GM23248 (cell line): ENCODE results near the gene ZSCAN5B. TPM values are rescaled to one million over a fixed set of nuclear protein-coding genes. Genes with fewer than 3 reads are reported as not detected.
"Not testable (repeated sequence)": the region's sequence is repeated elsewhere in the genome, so short reads cannot be mapped to it uniquely, and the experiment has no call there.

Source experiments
- DNase-seq: peaks from one replicate; pipeline ENCODE4 v3.0.0-alpha.2; 2015
- H2AFZ ChIP-seq: fragments of 200-600 bp; sonication (generic); 2 replicates; pipeline ENCODE4 v1.6.1; 2016; ENCODE audit warnings: antibody characterized with exemption
- H3F3A ChIP-seq: fragments of 200-600 bp; sonication (generic); 2 replicates; pipeline ENCODE4 v1.6.1; 2016; ENCODE audit warnings: mild to moderate bottlenecking, antibody characterized with exemption, mixed run types; ENCODE audit not compliant: insufficient read depth
- H3K27ac ChIP-seq: fragments of 200-600 bp; sonication (generic); 2 replicates; pipeline ENCODE4 v1.5.1; 2016; ENCODE audit warnings: mild to moderate bottlenecking
- H3K27me3 ChIP-seq: fragments of 200-600 bp; sonication (generic); replicated peaks from 2 replicates; pipeline ENCODE4 v1.6.1; 2016; ENCODE audit warnings: mild to moderate bottlenecking; ENCODE audit not compliant: insufficient read depth
- H3K36me3 ChIP-seq: fragments of 200-600 bp; sonication (generic); 2 replicates; pipeline ENCODE4 v1.6.1; 2016; ENCODE audit warnings: low read depth, mild to moderate bottlenecking
- H3K4me1 ChIP-seq: fragments of 200-600 bp; sonication (generic); 2 replicates; pipeline ENCODE4 v1.6.1; 2016; ENCODE audit warnings: mild to moderate bottlenecking; ENCODE audit not compliant: insufficient read depth
- H3K4me2 ChIP-seq: fragments of 200-600 bp; sonication (generic); one replicate; pipeline ENCODE4 v1.6.1; 2016; ENCODE audit warnings: mild to moderate bottlenecking; ENCODE audit not compliant: unreplicated experiment
- H3K4me3 ChIP-seq: fragments of 200-600 bp; sonication (generic); 2 replicates; pipeline ENCODE4 v1.5.1; 2016; ENCODE audit warnings: mild to moderate bottlenecking
- H3K79me2 ChIP-seq: fragments of 200-600 bp; sonication (generic); 2 replicates; pipeline ENCODE4 v1.6.1; 2016; ENCODE audit warnings: mild to moderate bottlenecking; ENCODE audit not compliant: insufficient read depth
- H3K9ac ChIP-seq: fragments of 200-600 bp; sonication (generic); 2 replicates; pipeline ENCODE4 v1.6.1; 2016; ENCODE audit warnings: mild to moderate bottlenecking
- H3K9me2 ChIP-seq: fragments of 200-600 bp; sonication (generic); 2 replicates; pipeline ENCODE4 v1.6.1; 2016; ENCODE audit warnings: mixed run types, mild to moderate bottlenecking, moderate library complexity; ENCODE audit not compliant: insufficient read depth
- H3K9me3 ChIP-seq: fragments of 200-600 bp; sonication (generic); one replicate; pipeline ENCODE4 v1.6.1; 2017; ENCODE audit warnings: low read depth
- H4K20me1 ChIP-seq: fragments of 200-600 bp; sonication (generic); 2 replicates; pipeline ENCODE4 v1.6.0; 2016; ENCODE audit not compliant: insufficient read depth
- EZH2 ChIP-seq: fragments of 200-600 bp; sonication (generic); IDR thresholded peaks from 2 replicates; pipeline ENCODE4 v1.6.1; 2018; ENCODE audit warnings: antibody characterized with exemption, mild to moderate bottlenecking; ENCODE audit not compliant: insufficient read depth, poor library complexity, severe bottlenecking
- EZH2phosphoT487 ChIP-seq: fragments of 200-600 bp; sonication (generic); IDR thresholded peaks from 2 replicates; pipeline ENCODE4 v1.6.1; 2018; ENCODE audit warnings: antibody characterized with exemption, moderate library complexity, mild to moderate bottlenecking, low read depth; ENCODE audit not compliant: insufficient read depth
- WGBS, 2 experiments: methylation state at CpG; one replicate each; pipeline ENCODE4 v1.1.6; 2015 to 2017; ENCODE audit warnings: low lambda C conversion rate in 2 of 2, low coverage in 1 of 2; ENCODE audit errors: missing lambda C conversion rate in 2 of 2; 5-methylcytosine and 5-hydroxymethylcytosine counted together
- in situ Hi-C: fragments of 300-500 bp; cut with MboI; formaldehyde crosslinking; loops from 2 replicates; pipeline ENCODE4 v1.15.0; 2020
- polyA plus RNA-seq: library from polyadenylated mRNA; unstranded; fragments of >200 nt; fragmentation: Nextera tagmentation; extraction: Ambion mirVana; gene quantifications from 2 replicates; pipeline ENCODE4 v1.2.1, GENCODE V29; 2016
- total RNA-seq: library from RNA; depleted of rRNA; stranded (reverse); fragments of >200 nt; shearing (Covaris generic); gene quantifications from 2 replicates; pipeline ENCODE4 v1.2.3, GENCODE V29; 2014

Gene ZSCAN5B
- total and polyA plus RNA-seq, 2 experiments from 2014 or later = not detected

- H3K36me3 ChIP-seq = no peaks in the 10 kb centered on the region
- no peaks in the 10 kb centered on the region for H3K9me2 ChIP-seq
- no peak overlapping the region for H3K9ac ChIP-seq
- H3K4me3 ChIP-seq = no peak overlapping the region
- H3K9me3 ChIP-seq = no peaks in the 10 kb centered on the region
- H3K4me1 ChIP-seq = no peaks in the 10 kb centered on the region
- no peak for TF ChIP-seq EZH2phosphoT487
- TF ChIP-seq EZH2 = no peak
- no peak for DNase-seq
- no peak overlapping the region for H3K4me2 ChIP-seq
- no peaks in the 10 kb centered on the region for H3F3A ChIP-seq
- in situ Hi-C loops = no loop called here
- no peak overlapping the region for H3K27ac ChIP-seq
- H3K27me3 ChIP-seq = no peaks in the 10 kb centered on the region
- no peaks in the 10 kb centered on the region for H3K79me2 ChIP-seq
- no peaks in the 10 kb centered on the region for H4K20me1 ChIP-seq
- 61 to 69% methylated on average over 5 to 6 of the region's 6 CpGs for WGBS, 2 experiments
- H2AFZ ChIP-seq = no peak overlapping the region
Observed at GRCh38 chr19:56222901-56223300, 25.3 kb upstream of the ZSCAN5B start.

GRCh38 chr19:56221851-56222250, 24.3 kb upstream of the ZSCAN5B start:
- 87 to 90% methylated on average over 14 of the region's 14 CpGs for WGBS, 2 experiments
- no peak overlapping the region for H3K4me2 ChIP-seq

GRCh38 chr19:56221442-56221841, 23.9 kb upstream of the ZSCAN5B start:
- peak; percentile 18 for DNase-seq
- H4K20me1 ChIP-seq, H3K79me2 ChIP-seq, H3K4me2 ChIP-seq, H2AFZ ChIP-seq, H3K4me1 ChIP-seq, H3K27me3 ChIP-seq, H3K9me3 ChIP-seq, H3K4me3 ChIP-seq, H3K27ac ChIP-seq, H3K36me3 ChIP-seq, H3K9ac ChIP-seq, H3F3A ChIP-seq, H3K9me2 ChIP-seq, in situ Hi-C loops: not testable (repeated sequence)
- 64 to 67% methylated on average over 9 of the region's 9 CpGs for WGBS, 2 experiments

More at GRCh38 chr19:56221851-56222250, 24.3 kb upstream of the ZSCAN5B start:
- Histone ChIP-seq H3K9me3 (no peaks in the 10 kb centered on the region), H4K20me1 (no peaks in the 10 kb centered on the region), H3K9me2 (no peaks in the 10 kb centered on the region), H3K36me3 (no peaks in the 10 kb centered on the region), H3K9ac (no peak overlapping the region), H2AFZ (no peak overlapping the region), H3K4me1 (no peaks in the 10 kb centered on the region), H3K79me2 (no peaks in the 10 kb centered on the region), H3K27ac (no peak overlapping the region), H3K4me3 (no peak overlapping the region), H3K27me3 (no peaks in the 10 kb centered on the region), H3F3A (no peaks in the 10 kb centered on the region)
- in situ Hi-C loops = no loop called here
- DNase-seq = no peak
- TF ChIP-seq EZH2 = no peak
- TF ChIP-seq EZH2phosphoT487 = no peak

GRCh38 chr19:56218961-56219360, 21.4 kb upstream of the ZSCAN5B start:
- Histone ChIP-seq H3K27ac (no peak overlapping the region), H3K9me3 (no peaks in the 10 kb centered on the region), H4K20me1 (no peaks in the 10 kb centered on the region), H3K27me3 (no peaks in the 10 kb centered on the region), H3K36me3 (no peaks in the 10 kb centered on the region), H3K9me2 (no peaks in the 10 kb centered on the region), H3K4me2 (no peak overlapping the region), H3F3A (no peaks in the 10 kb centered on the region), H2AFZ (no peak overlapping the region), H3K9ac (no peak overlapping the region), H3K4me1 (no peaks in the 10 kb centered on the region), H3K4me3 (no peak overlapping the region), H3K79me2 (no peaks in the 10 kb centered on the region)
- in situ Hi-C loops = no loop called here
- DNase-seq = no peak
- no peak for TF ChIP-seq EZH2
- no peak for TF ChIP-seq EZH2phosphoT487
- WGBS, 2 experiments = 83 to 85% methylated on average over 10 of the region's 10 CpGs
